GM18870 (cell line): ENCODE data around the gene NR1D1.

ENCODE experiments used
- ATAC-seq: cut with Tn5 transposase; IDR thresholded peaks from one replicate; pipeline ENCODE4 v1.9.1; 2021; ENCODE audit warnings: moderate library complexity; ENCODE audit not compliant: unreplicated experiment

NR1D1 gene

GRCh38 chr17:40076591-40076990 is 23.8 kb downstream of the NR1D1 start:
- no peak for ATAC-seq

- no peak for ATAC-seq
Observed at GRCh38 chr17:40075942-40076498, 24.4 kb downstream of the NR1D1 start.

DNA sequence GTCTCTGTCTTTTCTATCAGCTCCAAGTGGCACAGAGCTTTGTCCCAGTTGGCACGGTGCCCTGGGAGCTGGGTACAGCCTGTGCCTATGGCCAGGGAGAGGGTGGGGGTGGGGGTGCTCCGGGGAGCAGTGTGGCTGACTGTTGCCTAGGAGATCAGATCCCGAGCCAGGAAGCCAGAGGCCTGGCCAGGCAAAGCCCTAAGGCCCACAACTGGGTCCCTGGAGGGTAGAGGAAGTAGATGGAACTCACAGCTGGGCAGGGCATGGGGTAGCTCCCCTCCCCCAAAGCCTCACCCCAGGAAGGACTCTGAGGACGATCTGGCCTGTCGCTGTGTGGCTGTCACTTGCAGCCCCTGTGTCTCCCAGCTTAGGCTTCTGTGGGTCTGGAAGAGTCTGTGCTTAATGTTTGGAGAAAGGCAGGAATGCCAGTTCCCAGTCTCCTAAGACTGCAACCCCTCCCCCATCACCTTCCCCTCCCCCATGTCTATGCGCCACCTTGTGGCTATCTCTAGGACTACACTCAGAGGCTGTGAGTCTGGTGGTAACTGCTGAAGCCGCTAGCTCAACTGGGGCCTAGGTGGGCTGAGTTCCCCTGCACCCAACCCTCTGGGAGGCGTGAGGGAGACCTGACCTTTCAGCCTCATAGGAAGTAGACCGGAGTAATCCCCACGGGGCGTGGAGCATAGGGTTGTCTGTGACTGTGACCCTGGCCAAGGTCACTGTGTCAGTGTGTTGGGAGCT is 25.0 kb downstream of the NR1D1 start:
- no peak for ATAC-seq

- ATAC-seq = no peak
Observed at GRCh38 chr17:40074871-40075200, 25.6 kb downstream of the NR1D1 start.

GRCh38 chr17:40074175-40074512 is 26.2 kb downstream of the NR1D1 start:
- no peak for ATAC-seq

DNA sequence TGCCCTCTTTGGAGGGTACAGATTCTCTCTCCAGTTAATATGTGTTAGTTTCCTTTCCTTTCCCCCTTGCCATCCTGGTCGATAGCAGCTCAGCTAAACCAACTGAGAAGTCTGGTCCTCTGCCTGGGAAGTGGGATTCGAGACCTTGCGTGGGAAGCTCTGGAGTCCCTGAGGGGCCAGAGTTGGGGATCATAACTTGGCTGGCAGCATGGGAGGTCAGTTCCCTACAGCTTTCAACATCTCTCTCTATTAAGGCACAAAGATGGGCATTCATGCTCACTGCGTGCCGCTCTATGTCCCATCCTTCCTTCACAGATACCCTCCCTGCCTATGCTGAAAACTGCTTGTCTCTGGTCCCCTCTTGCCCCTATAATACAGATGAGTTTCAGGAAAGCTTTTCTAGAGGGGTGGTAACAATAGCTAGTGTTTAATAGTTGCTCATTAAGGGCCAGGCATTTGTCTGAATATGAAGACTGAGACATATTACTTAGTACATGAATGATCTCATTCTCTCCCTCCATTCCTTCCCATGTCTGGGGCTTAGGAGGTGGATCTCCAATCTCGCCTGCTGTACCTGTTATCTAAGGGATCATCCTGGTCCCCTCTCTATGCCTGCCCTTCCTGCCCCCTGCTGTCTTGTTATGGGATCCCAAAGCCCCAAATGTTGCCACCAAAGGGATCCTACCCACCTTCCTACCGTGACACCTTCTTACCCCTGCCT is 26.8 kb downstream of the NR1D1 start:
- no peak for ATAC-seq

DNA sequence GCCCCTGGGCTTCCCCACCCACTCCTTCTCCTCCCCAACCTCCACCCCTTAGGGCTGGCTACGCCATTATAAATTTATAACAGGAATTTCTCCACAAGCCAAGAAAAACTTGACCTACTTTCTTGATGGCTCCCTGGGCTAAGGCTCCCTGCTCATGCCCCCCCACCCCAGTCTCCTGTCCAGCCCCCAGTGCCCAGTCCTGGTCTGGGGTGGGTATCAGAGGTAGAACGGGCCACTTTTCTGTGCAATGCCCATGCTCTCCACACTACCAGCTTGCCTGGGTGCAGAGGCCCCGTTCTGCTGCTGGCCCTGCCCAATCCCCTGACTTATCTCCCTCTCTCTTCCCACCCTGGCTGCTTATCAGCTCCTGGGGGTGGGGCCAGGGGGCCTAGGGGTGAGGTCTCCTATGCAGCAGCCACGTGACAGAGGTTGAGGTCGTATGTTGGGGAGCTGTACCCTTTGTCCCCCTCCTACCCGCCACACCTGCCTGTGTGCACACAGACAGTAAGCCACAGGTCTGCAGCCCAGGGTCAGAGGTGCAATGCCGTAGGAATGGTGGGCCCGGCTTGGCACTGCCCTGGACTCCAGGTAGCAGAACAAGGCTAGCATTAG is 27.5 kb downstream of the NR1D1 start:
- no peak for ATAC-seq

DNA sequence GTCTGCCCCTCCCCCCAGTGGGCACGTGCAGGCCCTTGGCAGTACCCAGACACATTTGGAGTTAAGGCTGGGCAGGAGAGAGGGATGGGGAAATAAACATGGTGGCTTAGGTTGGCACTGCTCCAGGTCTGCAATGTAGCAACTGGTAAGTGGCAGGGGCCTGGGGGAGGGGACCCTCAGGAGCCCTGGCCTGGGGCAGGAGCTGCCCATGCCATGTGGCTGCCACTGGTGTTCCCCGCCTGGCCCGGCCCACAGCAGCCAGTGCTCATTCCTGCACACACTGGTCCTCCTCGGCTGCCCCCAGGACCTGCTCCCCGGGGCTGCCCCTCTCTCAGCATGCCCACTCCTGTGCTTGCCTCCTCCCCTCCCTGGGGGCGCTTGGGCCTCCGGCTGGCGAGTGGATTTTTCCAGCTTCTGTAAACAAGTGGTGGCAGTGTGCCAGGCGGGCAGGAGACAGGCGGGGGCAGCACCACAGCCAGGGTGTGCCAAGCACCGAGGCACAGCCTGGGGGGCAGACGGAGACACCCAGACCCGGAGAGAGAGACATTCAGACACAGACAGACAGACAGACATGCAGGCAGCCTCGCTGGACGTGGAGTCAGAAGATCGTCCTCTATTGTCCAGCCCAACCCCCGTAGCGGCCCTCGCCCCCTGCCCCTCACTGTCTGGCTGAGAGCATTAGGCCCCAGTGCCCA is 28.2 kb downstream of the NR1D1 start:
- ATAC-seq = no peak

DNA sequence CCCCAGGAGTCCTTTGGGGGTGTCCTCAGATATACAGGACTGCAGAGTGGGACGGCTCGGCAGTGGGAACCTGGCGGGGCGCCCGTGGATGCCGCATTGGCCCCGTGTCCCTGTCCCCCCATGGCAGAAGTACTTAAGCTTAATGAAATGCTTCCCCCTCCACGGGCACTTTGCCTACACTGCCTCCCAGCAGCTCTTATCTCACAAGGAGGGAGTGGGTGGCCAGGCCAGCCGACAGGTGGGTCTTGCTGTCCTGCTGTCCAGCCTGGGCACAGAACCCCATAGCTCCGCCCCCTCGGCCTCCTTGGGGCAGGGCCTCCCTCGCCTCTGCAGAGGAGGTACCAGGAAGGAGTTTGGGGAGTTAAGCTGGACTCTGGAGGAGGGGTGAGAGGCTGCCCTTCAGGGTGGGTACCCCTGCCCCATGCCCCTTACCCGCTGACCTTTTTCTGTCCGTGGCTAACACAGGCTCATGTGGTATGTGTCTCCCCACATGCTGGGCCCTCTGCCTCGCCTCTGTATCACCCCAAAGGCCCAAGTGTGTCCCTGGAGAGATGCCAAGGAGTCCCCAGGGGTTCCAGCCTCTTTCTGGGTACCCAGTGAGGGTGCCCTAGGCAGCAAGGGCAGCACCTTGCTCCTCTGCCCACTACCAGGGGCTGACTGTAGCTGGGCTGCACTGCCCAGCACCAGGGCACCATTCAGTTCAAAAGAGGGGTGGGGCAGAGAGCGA is 28.9 kb downstream of the NR1D1 start:
- ATAC-seq = no peak

- no peak for ATAC-seq
Observed at GRCh38 chr17:40070709-40071312, 29.6 kb downstream of the NR1D1 start.

- no peak for ATAC-seq
Observed at GRCh38 chr17:40069751-40070708, 30.4 kb downstream of the NR1D1 start.

GRCh38 chr17:40068917-40069750 is 31.3 kb downstream of the NR1D1 start:
- no peak for ATAC-seq

DNA sequence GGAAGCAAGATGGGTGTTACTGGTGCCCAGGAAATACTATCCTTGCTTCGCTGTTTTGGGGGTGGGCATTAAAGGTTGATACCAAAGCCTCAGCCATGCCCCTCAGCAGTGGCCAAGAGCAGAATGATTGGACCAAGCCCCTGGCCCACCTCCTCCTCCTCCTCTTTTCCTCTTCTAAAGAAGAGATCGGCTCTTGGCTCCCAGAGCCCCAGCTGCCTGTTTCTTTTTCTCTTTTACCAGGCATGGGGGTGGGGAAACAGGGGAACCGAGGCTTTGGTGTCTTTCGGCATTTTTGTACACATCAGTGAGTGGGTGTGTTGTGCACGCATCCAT is 31.8 kb downstream of the NR1D1 start:
- ATAC-seq = no peak

DNA sequence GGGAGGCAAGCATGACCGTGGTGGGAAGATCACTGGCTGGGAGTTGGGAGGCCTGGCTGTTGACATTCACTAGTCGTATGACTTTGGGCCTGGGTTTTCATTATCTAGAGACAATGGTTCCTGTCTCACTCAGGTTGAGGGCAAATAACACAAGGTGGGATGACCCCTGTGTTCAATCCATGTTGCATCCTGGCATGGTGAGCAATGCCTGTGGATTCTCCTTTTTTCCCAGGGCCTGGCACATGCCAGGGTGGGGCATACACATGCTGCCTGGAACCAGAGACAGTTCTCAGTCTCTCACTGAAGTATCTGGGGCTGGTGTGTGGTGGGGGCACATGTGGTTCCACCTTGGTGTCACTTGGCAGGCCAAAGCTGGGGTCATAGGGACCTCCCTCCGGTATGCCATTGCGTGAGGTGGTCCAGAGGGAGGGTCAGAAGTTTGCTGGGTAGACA is 32.2 kb downstream of the NR1D1 start:
- ATAC-seq = no peak

GRCh38 chr17:40067710-40068109 is 32.7 kb downstream of the NR1D1 start:
- no peak for ATAC-seq

DNA sequence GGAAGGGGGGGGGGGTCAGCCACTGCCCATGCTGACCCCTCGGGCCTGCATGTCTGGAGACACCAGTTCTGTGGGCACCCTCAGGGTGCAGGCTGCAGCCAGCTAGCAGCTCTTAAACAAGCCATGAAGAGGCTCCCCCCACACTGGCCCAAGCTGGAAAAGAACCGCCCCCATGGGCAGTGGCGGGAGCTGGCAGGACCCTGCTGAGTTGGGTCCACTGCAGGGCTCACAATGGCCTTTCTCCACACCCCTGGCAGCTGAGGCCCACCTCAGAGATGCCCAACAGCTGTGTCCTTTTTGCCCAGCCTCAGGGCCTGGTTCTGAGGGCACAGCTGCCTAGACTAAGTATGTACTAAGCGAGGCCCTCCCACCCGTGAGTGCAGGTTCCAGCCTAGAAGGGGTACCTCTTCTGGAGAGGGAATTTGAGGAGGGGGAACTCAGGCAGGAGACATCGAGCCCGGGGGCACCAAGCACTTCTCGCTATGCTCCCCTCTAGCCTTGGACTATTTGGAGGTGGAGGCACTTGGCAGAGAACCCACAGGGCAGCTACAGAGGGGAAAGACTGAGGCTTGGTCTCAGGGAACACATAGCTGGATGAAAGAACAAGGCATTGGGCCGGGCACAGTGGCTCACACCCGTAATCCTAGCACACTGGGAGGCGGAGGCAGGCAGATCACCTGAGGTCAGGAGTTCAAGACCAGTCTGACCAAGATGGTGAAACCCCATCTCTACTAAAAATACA is 34.4 kb downstream of the NR1D1 start:
- ATAC-seq = no peak

DNA sequence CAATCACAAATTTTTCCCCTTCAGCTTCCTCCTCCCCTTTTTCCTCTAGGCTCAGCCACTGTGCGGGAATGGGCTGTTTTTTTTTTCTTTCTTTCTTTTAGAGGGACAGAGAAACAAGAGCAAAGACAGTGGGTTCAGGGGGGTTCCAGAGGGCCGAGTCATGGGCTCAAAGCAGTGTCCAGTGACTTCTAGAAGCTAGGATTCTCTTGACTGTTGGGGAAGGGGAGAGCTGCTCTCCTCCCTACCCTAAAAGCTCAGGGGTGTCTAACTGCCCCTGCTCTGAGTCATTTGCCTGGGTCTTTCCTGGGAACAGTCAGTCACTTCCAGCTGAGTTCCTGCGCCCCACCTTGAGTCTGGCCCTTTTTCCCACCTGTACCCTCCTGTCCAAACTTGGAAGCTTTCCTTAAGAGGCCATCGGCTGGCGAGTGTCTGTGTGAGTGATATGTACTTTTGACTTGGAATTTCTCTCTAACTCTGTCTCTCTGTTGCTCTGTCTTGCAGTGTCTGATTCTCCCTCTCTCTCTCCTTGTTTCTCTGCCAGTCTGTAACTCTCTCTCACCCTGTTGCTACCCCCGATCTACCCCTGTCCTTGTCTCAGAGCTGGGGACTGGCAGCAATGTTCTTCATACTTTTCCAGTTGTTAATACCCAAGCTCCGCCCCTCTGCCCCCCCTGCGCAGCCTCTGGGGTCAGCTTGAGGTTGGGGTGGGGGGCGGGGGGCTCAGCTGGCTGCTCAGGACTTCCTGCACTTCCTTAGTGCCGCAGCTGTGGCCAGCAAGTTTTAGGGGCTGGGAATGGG is 35.2 kb downstream of the NR1D1 start:
- no peak for ATAC-seq
